Aorta (tissue), 5 donors: ENCODE results near the gene NETO1. TPM values are rescaled to one million over a fixed set of nuclear protein-coding genes. Genes with fewer than 3 reads are reported as not detected.
A peak's percentile ranks its signal among the peaks of the same experiment; 100 is the strongest.

Experiments used
- ATAC-seq: fragments of 200-7000 bp; cut with Tn5 transposase; one replicate; pipeline ENCODE4 v1.9.1; 2022; ENCODE audit warnings: moderate library complexity; ENCODE audit not compliant: low FRiP score
- DNase-seq, 2 donors: peaks; one replicate each; pipeline ENCODE4 v3.0.0-alpha.2; 2020
- H3K27ac ChIP-seq, 2 donors: one replicate each; pipeline ENCODE4 v1.5.1; 2013; ENCODE audit warnings: low read length in 2 of 2, mild to moderate bottlenecking in 2 of 2, moderate library complexity in 2 of 2, control low read depth in 1 of 2, inconsistent platforms in 1 of 2, low read depth in 1 of 2
- H3K27me3 ChIP-seq, 2 donors: one replicate each; pipeline ENCODE4 v1.6.1; 2013; ENCODE audit warnings: control low read depth in 1 of 2, low read length in 1 of 2, mild to moderate bottlenecking in 1 of 2, moderate library complexity in 1 of 2; ENCODE audit not compliant: insufficient read depth in 2 of 2, control insufficient read depth in 1 of 2
- H3K36me3 ChIP-seq, 2 donors: one replicate each; pipeline ENCODE4 v1.6.1; 2013; ENCODE audit warnings: control low read depth in 1 of 2, low read length in 1 of 2, mild to moderate bottlenecking in 1 of 2; ENCODE audit not compliant: insufficient read depth in 2 of 2, control insufficient read depth in 1 of 2
- H3K4me1 ChIP-seq, 2 donors: one replicate each; pipeline ENCODE4 v1.6.1; 2013; ENCODE audit warnings: low read length in 2 of 2, control low read depth in 1 of 2, mild to moderate bottlenecking in 1 of 2, moderate library complexity in 1 of 2; ENCODE audit not compliant: insufficient read depth in 2 of 2, control insufficient read depth in 1 of 2
- H3K4me3 ChIP-seq, 2 donors: one replicate each; pipeline ENCODE4 v1.5.1; 2013; ENCODE audit warnings: low read length in 2 of 2, control low read depth in 1 of 2, mild to moderate bottlenecking in 1 of 2
- H3K9me3 ChIP-seq: one replicate; pipeline ENCODE4 v1.6.1; 2013; ENCODE audit warnings: mild to moderate bottlenecking, low read length; ENCODE audit not compliant: control insufficient read depth
- WGBS, 2 donors: extraction: QIAGEN DNeasy Blood & Tissue Kit; methylation state at CpG; one replicate each; pipeline ENCODE4 v1.1.7; 2013; 5-methylcytosine and 5-hydroxymethylcytosine counted together
- intact Hi-C, 2 donors: fragments of 100-400 bp; cut with DNase I; formaldehyde crosslinking; loops; one replicate each; pipeline versions ENCODE4 v1.14.2 to v1.15.0; 2022
- polyA plus RNA-seq, 2 donors: library from polyadenylated mRNA; stranded (reverse); fragments of 200-250 nt; gene quantifications; one replicate each; pipeline ENCODE4 v1.2.3, GENCODE V29; 2013
- total RNA-seq, 2 donors: library from RNA; stranded (reverse); fragmentation: NEBNext Ultra II Directional; extraction: Animal tissue kit (Norgen Biotek cat#: 25700); gene quantifications; one replicate each; pipeline ENCODE4 v1.2.1, GENCODE V29; 2021
- donor health status: healthy with polysubstance abuse.
- donor health status: Bipolar disorder and iron deficiency.
- donor health status: DM: no; HTN: no; CAD: no.
- donor health status: DM: no; HTN: no; CAD: no.
- donor health status: DM: yes; HTN: yes; CAD: no.

The NETO1 gene
- total and polyA plus RNA-seq, 4 donors: 3.8 TPM; not detected in 3

DNA sequence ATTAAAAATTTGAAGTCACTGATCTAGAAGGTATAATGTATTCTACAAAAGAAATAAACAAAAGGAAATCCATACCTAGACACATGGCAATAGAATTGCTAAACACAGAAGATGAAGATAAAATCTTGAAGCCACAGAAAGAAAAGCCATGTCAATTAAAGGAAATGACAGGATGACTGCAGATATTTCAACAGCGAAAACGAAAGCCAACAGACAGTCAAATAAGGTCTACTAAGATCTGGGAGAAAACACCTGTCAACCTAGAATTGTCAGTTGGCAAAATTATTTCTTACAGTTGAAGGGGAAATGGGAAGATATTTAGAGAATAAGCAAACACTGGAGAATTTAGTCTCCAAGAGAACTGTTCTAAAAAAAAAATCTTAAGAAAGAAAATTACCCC lies 39.2 kb downstream of the NETO1 start:
- no peaks in the 10 kb centered on the region for H3K4me1 ChIP-seq
- H3K4me3 ChIP-seq: no peak overlapping the region
- peaks cover 2% of the 10 kb centered on the region for H3K9me3 ChIP-seq
- 78 to 83% methylated on average over 2 of the region's 2 CpGs for WGBS, 2 donors
- no peak for ATAC-seq
- DNase-seq: no peak
- no peaks in the 10 kb centered on the region for H3K27me3 ChIP-seq
- H3K36me3 ChIP-seq: no peaks in the 10 kb centered on the region
- intact Hi-C loops: loop anchor here in 1 of 2 donors (10.0 kb wide), 1 partner anchor 76 kb away; no protein-coding TSS in a partner anchor
- H3K27ac ChIP-seq: no peak overlapping the region

DNA sequence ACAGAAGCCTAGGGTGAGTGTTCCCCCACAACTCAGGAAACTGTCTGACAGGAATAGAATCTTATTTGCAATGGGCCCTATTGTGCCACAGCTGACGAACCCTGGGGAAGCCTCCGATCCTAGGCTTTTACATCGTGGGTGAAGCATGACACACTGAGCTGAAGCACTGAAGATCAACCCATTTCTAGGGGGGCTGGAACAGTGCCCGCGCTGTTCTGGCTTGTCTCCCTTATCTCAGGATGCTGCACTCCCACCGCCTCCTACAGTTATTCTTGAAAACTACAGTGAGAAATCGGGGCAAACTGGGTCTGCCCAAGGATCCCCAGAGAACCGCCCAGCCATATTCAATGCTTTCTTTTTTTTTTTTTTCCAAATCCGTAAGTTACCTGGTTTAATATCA lies 41.1 kb downstream of the NETO1 start:
- Histone ChIP-seq H3K9me3 (peaks cover 2% of the 10 kb centered on the region), H3K4me1 (no peaks in the 10 kb centered on the region), H3K4me3 (no peak overlapping the region), H3K27ac (no peak overlapping the region), H3K36me3 (no peaks in the 10 kb centered on the region), H3K27me3 (no peaks in the 10 kb centered on the region)
- ATAC-seq (no peak), DNase-seq (no peak)
- intact Hi-C loops: loop anchor here in 1 of 2 donors (10.0 kb wide), 1 partner anchor 78 kb away; no protein-coding TSS in a partner anchor
- 60 to 62% methylated on average over 9 of the region's 9 CpGs for WGBS, 2 donors

DNA sequence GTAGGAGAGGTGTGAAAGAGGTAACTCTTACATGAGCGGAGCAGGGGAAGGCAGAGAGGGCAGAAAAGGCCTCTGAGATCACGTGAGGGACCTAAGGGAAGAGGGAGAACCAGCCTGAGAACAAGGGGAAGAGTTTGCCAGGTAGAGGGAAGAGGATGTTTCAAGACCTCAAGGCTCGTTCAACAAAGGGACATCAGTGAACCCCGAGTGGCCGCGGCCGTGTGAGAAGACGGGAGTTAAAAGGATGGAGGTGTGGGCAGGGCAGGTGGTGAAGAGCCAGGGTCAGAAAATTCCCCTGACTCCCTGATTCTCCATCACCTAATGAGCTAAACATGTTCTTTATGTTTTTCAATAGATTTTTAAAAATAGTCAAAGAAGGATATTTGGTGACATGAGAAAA lies 44.4 kb downstream of the NETO1 start:
- intact Hi-C loops: loop anchor here in 1 of 2 donors (10.0 kb wide), 1 partner anchor 81 kb away; no protein-coding TSS in a partner anchor
- no peak for DNase-seq

DNA sequence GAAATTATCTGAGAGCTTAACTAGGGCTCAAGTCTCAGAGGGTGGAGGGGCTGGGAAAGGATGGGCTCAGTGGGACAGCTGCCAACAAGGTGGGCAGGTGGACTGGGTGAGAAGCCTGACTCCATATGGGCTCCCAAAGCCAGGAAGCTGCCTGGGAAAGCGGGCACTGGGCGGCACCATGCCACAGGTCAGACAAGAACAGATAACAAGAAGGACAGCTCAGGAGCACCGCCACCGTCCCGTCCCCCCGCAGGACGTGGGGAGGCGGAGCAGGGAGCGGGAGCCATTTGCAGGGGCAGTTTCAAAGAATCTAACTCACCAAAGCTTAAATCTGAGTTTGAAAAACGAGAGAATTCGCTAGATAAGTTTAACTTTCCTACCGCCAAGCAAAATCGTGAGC lies 45.6 kb downstream of the NETO1 start:
- WGBS, 2 donors: 86 to 87% methylated on average over 13 of the region's 13 CpGs

More for the DNA sequence above, 44.4 kb downstream of the NETO1 start:
- H3K4me3 ChIP-seq: no peak overlapping the region
- H3K27ac ChIP-seq: no peak overlapping the region
- no peaks in the 10 kb centered on the region for H3K36me3 ChIP-seq
- H3K27me3 ChIP-seq: no peaks in the 10 kb centered on the region
- no peaks in the 10 kb centered on the region for H3K4me1 ChIP-seq
- ATAC-seq: no peak
- H3K9me3 ChIP-seq: no peaks in the 10 kb centered on the region
- 84 to 85% methylated on average over 8 of the region's 8 CpGs for WGBS, 2 donors

DNA sequence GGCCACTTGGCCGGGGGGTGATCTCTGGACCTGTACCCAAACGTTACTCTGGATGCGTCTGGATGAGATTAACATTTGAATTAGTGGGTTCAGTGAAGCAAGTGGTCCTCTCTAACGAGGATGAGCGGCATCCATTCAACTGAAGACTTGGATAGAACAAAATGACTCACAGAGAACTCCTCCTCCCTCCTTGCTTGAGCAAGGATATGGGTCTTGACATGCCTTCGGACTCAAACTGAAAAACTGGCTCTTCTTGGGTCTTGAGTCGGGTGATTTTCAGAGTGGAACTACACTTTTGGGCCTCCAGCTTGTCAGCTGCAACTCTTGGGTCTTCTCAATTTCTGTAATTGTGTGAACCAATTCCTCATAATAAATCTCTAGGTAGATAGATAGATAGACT lies 47.2 kb downstream of the NETO1 start:
- Histone ChIP-seq H3K4me3 (no peak overlapping the region), H3K9me3 (no peaks in the 10 kb centered on the region), H3K27ac (no peak overlapping the region), H3K36me3 (no peaks in the 10 kb centered on the region), H3K4me1 (no peaks in the 10 kb centered on the region), H3K27me3 (no peaks in the 10 kb centered on the region)
- WGBS, 2 donors: 70 to 71% methylated on average over 7 of the region's 7 CpGs
- ATAC-seq (no peak), DNase-seq (no peak)
- intact Hi-C loops: loop anchor here in 1 of 2 donors (10.0 kb wide), 1 partner anchor 84 kb away; no protein-coding TSS in a partner anchor

More for the DNA sequence above, 45.6 kb downstream of the NETO1 start:
- DNase-seq (no peak), ATAC-seq (no peak)
- Histone ChIP-seq H3K4me1 (no peaks in the 10 kb centered on the region), H3K9me3 (no peaks in the 10 kb centered on the region), H3K27me3 (no peaks in the 10 kb centered on the region), H3K4me3 (no peak overlapping the region), H3K36me3 (no peaks in the 10 kb centered on the region), H3K27ac (no peak overlapping the region)
- intact Hi-C loops: loop anchor here in 1 of 2 donors (10.0 kb wide), 1 partner anchor 83 kb away; no protein-coding TSS in a partner anchor

DNA sequence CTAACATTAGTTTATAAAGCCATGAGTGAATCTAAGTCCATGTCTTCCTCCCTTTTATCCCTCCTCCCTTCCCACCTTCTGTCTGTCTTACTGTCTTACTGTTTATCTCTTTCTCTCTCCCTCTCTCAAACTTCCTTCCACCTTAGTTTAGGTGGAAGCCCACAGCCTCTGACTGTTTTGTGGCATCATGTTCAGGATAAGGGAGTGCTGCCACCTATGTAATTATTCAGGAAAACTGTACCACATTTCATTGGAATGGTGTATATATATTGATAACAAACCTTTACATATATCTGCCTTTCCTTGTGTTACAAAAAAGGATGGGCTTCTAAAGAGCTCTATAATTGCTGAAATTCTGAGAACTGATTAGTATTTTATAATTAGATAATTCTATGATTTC lies 48.7 kb downstream of the NETO1 start:
- Histone ChIP-seq H3K27ac (no peak overlapping the region), H3K4me3 (no peak overlapping the region), H3K36me3 (no peaks in the 10 kb centered on the region), H3K9me3 (no peaks in the 10 kb centered on the region), H3K4me1 (no peaks in the 10 kb centered on the region), H3K27me3 (no peaks in the 10 kb centered on the region)
- no peak for DNase-seq
- intact Hi-C loops: no loop called here
- no peak for ATAC-seq

DNA sequence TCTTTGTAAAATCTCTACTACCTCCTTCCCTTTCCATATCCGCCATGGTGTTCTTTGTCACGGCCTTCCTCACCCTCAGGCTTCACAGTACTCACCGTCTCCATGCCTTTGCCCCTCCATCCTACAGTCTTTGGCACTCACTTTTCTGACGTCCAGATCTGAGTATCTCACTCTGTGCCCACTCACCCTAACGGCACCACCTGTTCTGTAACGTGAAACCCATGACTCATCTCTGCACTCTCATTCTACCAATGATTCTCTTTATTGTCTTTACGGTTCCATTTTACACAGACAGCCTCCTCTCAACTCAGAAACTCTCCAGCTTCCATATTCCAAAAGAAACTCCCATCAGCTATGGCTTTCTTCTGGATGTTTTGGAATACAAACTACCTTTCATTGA lies 56.7 kb downstream of the NETO1 start:
- DNase-seq: no peak
- no peak for ATAC-seq
- intact Hi-C loops: no loop called here
- Histone ChIP-seq H3K4me1 (no peaks in the 10 kb centered on the region), H3K9me3 (peaks cover 2% of the 10 kb centered on the region), H3K36me3 (no peaks in the 10 kb centered on the region), H3K27ac (no peak overlapping the region), H3K27me3 (no peaks in the 10 kb centered on the region), H3K4me3 (no peak overlapping the region)
- WGBS, 2 donors: 75 to 81% methylated on average over 7 of the region's 7 CpGs

DNA sequence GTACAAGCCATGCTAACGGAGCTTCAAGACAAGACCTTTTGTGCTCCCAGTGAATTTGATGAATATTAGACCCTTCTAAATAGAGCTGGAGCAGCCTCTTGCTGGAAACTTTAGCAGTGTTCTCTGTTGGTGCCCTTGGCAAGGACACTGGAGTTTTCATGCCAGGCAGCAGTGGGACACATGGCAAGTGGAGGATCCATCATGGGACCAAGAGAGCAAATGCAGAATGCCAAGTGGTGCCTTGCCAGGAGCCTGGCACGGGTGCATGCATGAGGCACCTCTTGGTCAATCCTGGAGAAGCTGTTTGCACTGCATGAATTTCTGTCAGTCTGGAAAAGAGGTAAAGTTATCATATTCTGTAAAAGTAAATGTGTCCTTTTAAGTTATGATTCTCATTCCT lies 59.1 kb downstream of the NETO1 start:
- 57 to 59% methylated on average over 2 of the region's 2 CpGs for WGBS, 2 donors
- ATAC-seq: peak; percentile 36

DNA sequence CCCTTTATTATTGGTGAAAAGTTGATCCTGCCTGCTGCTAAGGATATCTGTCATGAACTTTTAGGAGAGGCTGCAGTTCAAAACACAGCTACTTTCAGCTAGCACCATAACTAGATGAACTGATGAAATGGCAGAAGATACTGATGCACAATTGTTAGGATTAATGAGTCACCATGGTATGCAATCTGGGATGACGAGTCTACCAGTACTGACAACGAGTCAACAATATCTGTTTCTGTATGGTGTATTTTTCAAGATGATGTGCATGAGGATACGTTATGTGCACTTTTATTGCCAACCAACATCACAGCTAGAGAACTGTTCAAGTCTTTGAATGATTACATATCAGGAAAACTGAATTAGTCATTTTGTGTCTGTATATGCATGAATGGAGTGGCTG lies 68.7 kb downstream of the NETO1 start:
- H3K4me3 ChIP-seq: no peak overlapping the region
- ATAC-seq (no peak), DNase-seq (no peak)
- H3K27ac ChIP-seq: no peak overlapping the region
- no peaks in the 10 kb centered on the region for H3K9me3 ChIP-seq
- intact Hi-C loops: no loop called here
- H3K36me3 ChIP-seq: no peaks in the 10 kb centered on the region
- no peaks in the 10 kb centered on the region for H3K27me3 ChIP-seq
- H3K4me1 ChIP-seq: no peaks in the 10 kb centered on the region
- WGBS, 2 donors: 79 to 82% methylated on average over 3 of the region's 3 CpGs

More for the DNA sequence above, 59.1 kb downstream of the NETO1 start:
- Histone ChIP-seq H3K4me1 (no peaks in the 10 kb centered on the region), H3K4me3 (no peak overlapping the region), H3K27me3 (no peaks in the 10 kb centered on the region), H3K27ac (no peak overlapping the region), H3K36me3 (no peaks in the 10 kb centered on the region), H3K9me3 (peaks cover 2% of the 10 kb centered on the region)
- no peak for DNase-seq
- intact Hi-C loops: loop anchor here in 1 of 2 donors (10.0 kb wide), 1 partner anchor 56 kb away; the partner anchor contains the start of gene NETO1
